ENCODE measurements around the gene PDGFA. TPM values are rescaled to one million over a fixed set of nuclear protein-coding genes. Genes with fewer than 3 reads are reported as not detected.
A peak's percentile ranks its signal among the peaks of the same experiment; 100 is the strongest.

Gene PDGFA
- total RNA-seq, 2 experiments from 2014 or later: 16.7 to 18.8 TPM

DNA sequence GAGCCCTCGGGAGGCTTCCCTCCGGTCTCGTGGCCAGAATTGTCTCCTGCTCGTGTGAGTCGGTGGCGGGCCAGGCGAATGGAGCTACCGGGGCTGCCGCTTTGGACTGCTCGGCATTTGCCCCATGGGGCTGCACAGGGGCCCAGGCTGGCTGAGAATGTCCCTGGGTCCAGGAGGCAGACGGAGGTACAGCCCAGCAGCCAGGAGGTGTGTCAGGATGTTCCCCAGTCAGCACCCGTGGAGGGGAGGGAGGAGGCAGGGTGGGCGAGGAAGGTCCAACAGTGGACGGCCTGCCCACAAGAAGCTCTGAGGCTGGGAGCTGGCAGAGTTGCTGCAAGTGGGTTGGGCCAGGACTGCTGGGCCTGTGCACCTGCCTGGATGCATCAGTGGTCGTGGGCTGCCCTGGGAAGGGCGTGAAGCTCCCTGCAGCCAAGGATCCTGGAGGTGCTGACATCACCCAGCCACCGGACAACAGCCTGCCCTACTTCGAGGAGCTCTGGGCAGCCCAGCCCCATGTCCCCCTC, 46.4 kb downstream of the PDGFA start:
- Mint-ChIP-seq H3K27ac (no peak overlapping the region), H3K4me1 (ENCODE audit: low read depth) (peaks cover 10% of the 10 kb centered on the region), H3K4me3 (no peak overlapping the region), H3K36me3 (ENCODE audit: low read depth) (no peaks in the 10 kb centered on the region), H3K27me3 (no peaks in the 10 kb centered on the region), H3K9me3 (peaks cover 4% of the 10 kb centered on the region)
- ChIA-PET CTCF (no interaction called here), POLR2A (no interaction called here)
- no peak for ATAC-seq
- intact Hi-C loops (cut with micrococcal nuclease): no loop called here
- DNase-seq: peak; percentile 0
- TF ChIP-seq, protein P1, sequence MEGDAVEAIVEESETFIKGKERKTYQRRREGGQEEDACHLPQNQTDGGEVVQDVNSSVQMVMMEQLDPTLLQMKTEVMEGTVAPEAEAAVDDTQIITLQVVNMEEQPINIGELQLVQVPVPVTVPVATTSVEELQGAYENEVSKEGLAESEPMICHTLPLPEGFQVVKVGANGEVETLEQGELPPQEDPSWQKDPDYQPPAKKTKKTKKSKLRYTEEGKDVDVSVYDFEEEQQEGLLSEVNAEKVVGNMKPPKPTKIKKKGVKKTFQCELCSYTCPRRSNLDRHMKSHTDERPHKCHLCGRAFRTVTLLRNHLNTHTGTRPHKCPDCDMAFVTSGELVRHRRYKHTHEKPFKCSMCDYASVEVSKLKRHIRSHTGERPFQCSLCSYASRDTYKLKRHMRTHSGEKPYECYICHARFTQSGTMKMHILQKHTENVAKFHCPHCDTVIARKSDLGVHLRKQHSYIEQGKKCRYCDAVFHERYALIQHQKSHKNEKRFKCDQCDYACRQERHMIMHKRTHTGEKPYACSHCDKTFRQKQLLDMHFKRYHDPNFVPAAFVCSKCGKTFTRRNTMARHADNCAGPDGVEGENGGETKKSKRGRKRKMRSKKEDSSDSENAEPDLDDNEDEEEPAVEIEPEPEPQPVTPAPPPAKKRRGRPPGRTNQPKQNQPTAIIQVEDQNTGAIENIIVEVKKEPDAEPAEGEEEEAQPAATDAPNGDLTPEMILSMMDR (IDR thresholded peaks at IDR 0.05): no peak

DNA sequence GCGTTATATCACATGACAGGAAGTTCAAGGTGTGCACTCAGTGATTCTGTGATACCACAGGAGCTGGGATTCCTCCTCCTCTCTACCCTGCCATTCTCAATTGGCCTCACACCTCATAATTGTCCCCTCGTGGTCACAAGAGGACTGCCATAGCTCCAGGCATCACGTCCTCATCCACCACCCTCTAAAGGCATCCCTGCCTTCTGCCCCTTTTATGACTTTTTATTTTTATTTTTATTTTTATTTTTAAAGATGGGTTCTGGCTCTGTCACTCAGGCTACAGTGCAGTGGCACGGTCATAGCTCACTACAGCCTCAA, 47.0 kb downstream of the PDGFA start:
- ATAC-seq (peak; percentile 61), DNase-seq (no peak)
- peaks cover 13% of the 10 kb centered on the region for H3K4me1 Mint-ChIP-seq (ENCODE audit: low read depth)
- H3K27ac Mint-ChIP-seq: no peak overlapping the region
- CTCF ChIA-PET: interaction anchor here (1.3 kb wide), 1 partner anchor 303 kb away, joined by 4 read pairs; no protein-coding TSS in a partner anchor
- peaks cover 11% of the 10 kb centered on the region for H3K9me3 Mint-ChIP-seq
- POLR2A ChIA-PET: no interaction called here
- H3K4me3 Mint-ChIP-seq: no peak overlapping the region
- no peaks in the 10 kb centered on the region for H3K36me3 Mint-ChIP-seq (ENCODE audit: low read depth)
- intact Hi-C loops (cut with micrococcal nuclease): no loop called here
- H3K27me3 Mint-ChIP-seq: no peaks in the 10 kb centered on the region
- TF ChIP-seq, protein P1 (IDR thresholded peaks at IDR 0.05): no peak

DNA sequence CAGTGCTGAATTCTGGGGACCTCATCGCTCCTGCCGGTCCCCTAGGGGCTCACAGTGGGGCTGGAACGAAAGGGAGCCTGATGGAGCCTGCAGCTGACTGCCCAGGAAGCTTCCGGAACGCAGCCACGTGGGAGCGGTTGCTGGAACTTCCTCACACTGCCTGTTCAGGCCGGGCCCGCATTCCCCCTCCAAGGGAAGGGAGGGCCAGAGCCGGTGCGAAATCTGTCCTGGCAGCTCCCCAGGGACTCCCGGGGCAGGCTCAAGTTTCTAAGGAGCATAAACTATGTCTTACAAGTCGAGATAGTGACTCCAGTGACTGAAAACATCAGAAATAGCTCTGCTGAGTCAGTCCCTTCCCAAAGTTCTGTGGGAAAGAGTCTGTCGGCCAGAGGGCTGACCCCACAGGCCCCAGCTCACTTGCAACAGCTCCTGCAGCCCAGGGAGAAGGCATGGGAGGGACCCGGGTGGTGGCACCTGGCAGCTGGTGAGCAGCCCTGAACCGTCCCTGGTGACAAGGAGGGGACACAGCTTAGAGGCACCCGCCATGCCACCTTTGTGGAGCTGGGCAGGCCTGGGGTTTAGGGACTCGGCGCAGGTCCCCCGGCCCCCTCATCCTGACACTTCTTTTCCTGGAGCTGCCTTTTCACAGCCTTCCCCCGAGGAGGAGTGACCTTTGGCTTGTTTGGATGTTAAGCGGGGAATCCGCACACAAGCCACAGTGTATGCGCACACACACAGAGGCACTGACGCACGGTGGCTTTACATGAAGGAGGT, 47.6 kb downstream of the PDGFA start:
- peaks cover 16% of the 10 kb centered on the region for H3K9me3 Mint-ChIP-seq
- peak; percentile 18 for DNase-seq
- intact Hi-C loops (cut with micrococcal nuclease): no loop called here
- H3K4me1 Mint-ChIP-seq (ENCODE audit: low read depth): peaks cover 13% of the 10 kb centered on the region
- no peak for ATAC-seq
- no peaks in the 10 kb centered on the region for H3K36me3 Mint-ChIP-seq (ENCODE audit: low read depth)
- H3K27me3 Mint-ChIP-seq: no peaks in the 10 kb centered on the region
- H3K27ac Mint-ChIP-seq: no peak overlapping the region
- no peak overlapping the region for H3K4me3 Mint-ChIP-seq
- TF ChIP-seq, protein P1 (IDR thresholded peaks at IDR 0.05): no peak
- POLR2A ChIA-PET: no interaction called here
- CTCF ChIA-PET: interaction anchor here (1.3 kb wide), 1 partner anchor 303 kb away, joined by 4 read pairs; no protein-coding TSS in a partner anchor

DNA sequence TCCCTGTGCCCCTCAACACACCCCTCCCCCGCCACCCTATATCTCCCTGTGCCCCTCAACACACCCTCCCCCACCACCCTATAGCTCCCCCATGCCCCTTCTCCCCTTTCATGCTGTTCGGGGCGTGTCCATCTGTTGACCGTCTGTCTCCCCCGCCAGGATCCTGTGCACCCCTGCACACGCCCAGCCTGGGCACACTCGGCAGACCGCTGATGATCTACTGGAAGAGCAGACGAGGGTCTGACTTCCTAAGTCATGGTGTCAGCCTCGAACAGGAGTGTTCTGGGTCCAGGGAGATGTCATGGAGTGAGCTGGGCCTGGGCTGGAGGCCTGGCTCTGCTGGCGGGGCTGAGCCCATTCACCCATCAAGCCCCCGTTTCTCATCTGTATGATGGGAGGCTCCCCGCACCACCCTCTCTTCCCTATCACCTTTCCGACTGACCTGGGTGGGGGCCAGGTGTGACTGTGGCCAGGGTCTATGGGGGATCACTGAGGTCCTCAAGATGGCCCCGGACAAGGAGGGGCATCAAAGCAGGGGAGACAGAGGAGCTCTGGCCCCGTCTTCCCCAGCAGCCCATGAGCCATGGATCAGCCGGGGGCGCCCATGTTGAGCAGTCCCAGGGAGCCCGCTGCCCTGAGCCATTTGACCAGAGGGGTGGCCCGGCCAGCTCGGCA, 48.3 kb downstream of the PDGFA start:
- CTCF ChIA-PET: no interaction called here
- Mint-ChIP-seq H3K27me3 (no peaks in the 10 kb centered on the region), H3K4me3 (no peak overlapping the region)

More for the DNA sequence above, 48.3 kb downstream of the PDGFA start:
- POLR2A ChIA-PET: interaction anchor here (0.8 kb wide), 1 partner anchor 52 kb away, joined by 3 read pairs; no protein-coding TSS in a partner anchor
- TF ChIP-seq, protein P1 (IDR thresholded peaks at IDR 0.05): no peak
- H3K4me1 Mint-ChIP-seq (ENCODE audit: low read depth): peaks cover 13% of the 10 kb centered on the region
- intact Hi-C loops (cut with micrococcal nuclease): no loop called here
- ATAC-seq (no peak), DNase-seq (peak; percentile 0)
- no peak overlapping the region for H3K27ac Mint-ChIP-seq
- peaks cover 16% of the 10 kb centered on the region for H3K9me3 Mint-ChIP-seq
- no peaks in the 10 kb centered on the region for H3K36me3 Mint-ChIP-seq (ENCODE audit: low read depth)

Data from activated CD8-positive, alpha-beta T cell treated with anti-CD3 and anti-CD28 coated beads for 36 hours (primary cell).